Mammary epithelial cell (primary cell): ENCODE results near the gene SLC22A1.

Source experiments
- CTCF ChIP-seq, 2 donors: IDR thresholded peaks in 1 of 2; conservative IDR thresholded peaks in 1 of 2; 2 replicates each; pipeline ENCODE4 v1.5.1; 2011 to 2012; ENCODE audit warnings: inconsistent platforms in 2 of 2, low read length in 2 of 2, mild to moderate bottlenecking in 2 of 2, control low read depth in 1 of 2, low read depth in 1 of 2; ENCODE audit not compliant: insufficient read depth in 1 of 2; ENCODE audit errors: extremely low read depth in 1 of 2
- EZH2 ChIP-seq: IDR thresholded peaks from 2 replicates; pipeline ENCODE4 v1.6.1; 2012; ENCODE audit warnings: low read length, inconsistent platforms, borderline replicate concordance

DNA sequence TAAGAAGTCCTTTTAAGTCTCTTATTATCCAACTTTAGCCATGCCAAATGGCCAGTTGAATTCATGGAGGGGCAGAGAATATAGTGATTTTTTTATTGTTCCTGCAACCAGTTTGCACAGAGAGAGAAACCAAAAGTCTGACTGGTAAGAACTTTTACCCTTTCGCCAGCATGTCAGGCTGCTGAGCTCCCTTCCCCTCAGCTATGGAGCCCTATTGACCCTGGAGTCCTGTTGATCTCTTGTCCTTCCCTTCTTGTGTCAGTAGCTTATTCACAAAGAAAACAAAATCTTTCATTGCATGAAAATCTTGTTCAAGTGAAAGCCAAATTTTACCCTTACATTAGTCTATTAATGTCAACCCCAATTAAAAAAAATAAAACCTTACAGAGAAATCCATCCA is 1.5 kb upstream of the SLC22A1 start:
- no peak for TF ChIP-seq CTCF (conservative IDR thresholded peaks at IDR 0.05 in 1 of 2, IDR thresholded peaks at IDR 0.05 in 1 of 2; ENCODE audit: extremely low read depth in 1 of 2, insufficient read depth in 1 of 2, low read depth in 1 of 2, low read length in 2 of 2)
- no peak for TF ChIP-seq EZH2
